Esophagus squamous epithelium (tissue), 5 donors: ENCODE measurements around the gene EFCAB13. TPM values are rescaled to one million over a fixed set of nuclear protein-coding genes. Genes with fewer than 3 reads are reported as not detected.

ENCODE experiments used
- DNase-seq: peaks from one replicate; lab custom pipeline; 2025; lab: John Stamatoyannopoulos, UW
- H3K27ac ChIP-seq, 4 donors: fragments of 200-600 bp; sonication (generic); one replicate each; pipeline ENCODE4 v1.5.1; 2016 to 2019; ENCODE audit warnings: mild to moderate bottlenecking in 1 of 4
- H3K27me3 ChIP-seq, 4 donors: fragments of 200-600 bp; sonication (generic); 1 replicate in 3 of 4; 2 replicates in 1 of 4; pipeline versions ENCODE4 v1.5.1 to v1.6.0; 2017 to 2021; ENCODE audit warnings: antibody characterized with exemption in 1 of 4
- H3K36me3 ChIP-seq, 3 donors: fragments of 200-600 bp; sonication (generic); one replicate each; pipeline ENCODE4 v1.5.1; 2016 to 2019
- H3K4me1 ChIP-seq, 3 donors: fragments of 200-600 bp; sonication (generic); one replicate each; pipeline ENCODE4 v1.5.1; 2017 to 2019
- H3K4me3 ChIP-seq, 4 donors: fragments of 200-600 bp; sonication (generic); 1 replicate in 3 of 4; 2 replicates in 1 of 4; pipeline ENCODE4 v1.5.1; 2016 to 2019; ENCODE audit warnings: mild to moderate bottlenecking in 2 of 4, moderate library complexity in 1 of 4
- H3K9me3 ChIP-seq, 3 donors: fragments of 200-600 bp; sonication (generic); one replicate each; pipeline ENCODE4 v1.5.1; 2016 to 2019
- CTCF ChIP-seq, 6 experiments: fragments of 450-650 bp in 4 of 6; fragments of 200-600 bp in 2 of 6; sonication (generic) in 2 of 6; IDR thresholded peaks; one replicate each; pipeline ENCODE4 v1.5.1; 2016 to 2019; ENCODE audit warnings: antibody characterized with exemption in 6 of 6, mild to moderate bottlenecking in 4 of 6, moderate library complexity in 4 of 6
- POLR2A ChIP-seq, 4 donors: fragments of 450-650 bp; IDR thresholded peaks; one replicate each; pipeline ENCODE4 v1.6.1; 2017; ENCODE audit warnings: antibody characterized with exemption in 4 of 4, mild to moderate bottlenecking in 4 of 4, moderate library complexity in 3 of 4
- WGBS, 2 donors: methylation state at CpG; one replicate each; pipeline ENCODE4 v1.1.5; 2018; 5-methylcytosine and 5-hydroxymethylcytosine counted together
- intact Hi-C: fragments of 100-400 bp; cut with DNase I; formaldehyde crosslinking; loops from one replicate; pipeline ENCODE4 v1.15.0; 2022
- total RNA-seq, 4 donors: library from RNA; depleted of rRNA; stranded (reverse); fragments of >200 nt; gene quantifications; one replicate each; pipeline ENCODE4 v1.1.0, GENCODE V29; 2016
- donor health status: DM: yes; HTN: yes; CAD: no.

Gene EFCAB13, protein sequence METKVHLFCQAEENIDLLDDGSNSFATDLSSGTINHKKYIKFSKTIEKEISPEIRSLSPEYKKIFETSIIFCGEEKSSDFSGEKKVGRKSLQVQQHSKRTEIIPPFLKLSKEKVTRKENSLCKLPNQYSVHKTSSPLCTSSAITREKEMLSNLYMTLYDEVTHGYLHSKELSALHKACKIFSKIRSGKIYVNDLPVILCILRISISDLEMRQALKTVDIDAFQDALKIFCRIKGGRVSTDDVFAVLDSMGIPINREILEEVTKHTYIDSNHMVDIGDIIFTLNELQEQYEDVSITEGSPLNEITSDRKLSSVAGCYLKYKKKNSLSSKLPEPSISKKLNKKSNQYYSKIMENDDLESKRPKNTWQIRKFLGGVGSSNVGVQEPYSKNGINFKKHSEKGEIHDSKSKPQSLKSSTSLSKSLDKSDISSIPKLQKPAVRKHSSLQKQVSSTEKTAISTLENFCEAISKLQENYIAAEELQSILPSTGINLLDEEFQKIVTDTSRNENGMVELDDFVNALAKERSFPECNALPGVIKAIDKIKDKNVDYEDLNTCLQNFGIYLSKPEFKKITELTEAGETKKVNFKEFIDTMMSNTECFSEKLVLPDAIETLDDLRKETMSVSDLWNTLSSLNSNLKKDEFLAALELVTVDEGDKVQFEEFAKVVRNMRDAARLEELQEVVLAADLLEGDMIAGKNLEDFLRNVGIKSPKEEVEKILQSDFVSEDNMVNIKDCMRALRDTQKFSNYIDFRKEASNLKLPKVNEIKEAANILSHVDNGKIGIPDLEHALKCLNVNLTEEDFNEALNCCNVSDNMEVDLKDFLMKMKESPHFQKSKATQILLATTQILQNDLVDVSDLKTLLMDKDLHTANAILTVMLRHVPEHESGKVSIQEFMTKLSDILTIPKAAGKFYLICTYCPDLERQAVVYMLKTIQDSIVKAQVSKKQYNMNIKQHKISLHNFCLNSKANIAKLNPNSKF
- 1 to 10 TPM in 2 of 4 donors, under 1 TPM in 2; 0.31 to 6.7 (median 2.4) TPM for total RNA-seq

DNA sequence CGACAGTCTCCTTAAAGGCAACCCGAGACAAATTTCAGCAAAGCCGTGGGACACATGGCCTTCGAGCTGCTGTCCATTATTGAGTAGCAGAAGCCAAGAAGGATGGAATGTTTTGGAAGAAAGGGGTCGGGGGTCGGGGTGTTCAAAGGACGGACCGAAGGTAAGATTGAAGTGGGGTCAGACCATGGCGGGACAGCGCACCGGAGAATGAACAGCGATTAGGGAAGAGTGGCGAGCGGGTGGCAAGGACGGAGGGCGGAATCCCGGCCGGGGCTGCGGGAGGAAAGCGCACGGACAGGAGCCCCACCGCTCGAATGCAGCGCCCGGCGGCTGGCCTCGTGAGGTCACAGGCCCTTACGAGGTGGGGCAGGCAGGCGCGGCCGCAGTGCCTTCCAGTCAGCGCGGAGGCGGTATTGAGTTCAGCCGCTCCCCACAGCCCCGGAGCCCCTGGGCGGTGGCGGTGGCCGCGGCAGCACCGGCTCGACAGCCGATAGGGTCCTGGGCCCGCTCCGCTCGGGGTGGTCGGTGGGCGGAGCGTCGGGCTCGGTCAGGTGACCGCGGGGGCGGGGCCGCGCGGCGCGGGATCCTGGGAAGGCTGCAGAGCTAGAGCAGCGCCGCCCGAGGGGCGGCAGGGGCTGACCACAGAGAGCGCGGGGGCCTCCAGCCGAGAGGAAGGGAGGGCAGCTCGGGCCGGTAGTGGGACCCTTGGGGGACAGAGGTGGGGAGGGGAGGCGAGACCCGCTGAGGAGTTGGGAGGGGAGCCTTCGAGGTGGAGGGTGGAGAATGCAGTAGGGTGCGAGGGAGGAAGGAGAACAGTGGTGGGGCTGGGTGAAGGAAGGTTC lies at the start of gene EFCAB13:
Gene EFCAB13 (plus strand): TSS at position 574 of the 842 bp plus-strand sequence. CDS start 4,399 bp downstream, outside the sequence.
- peak; percentile 28 for DNase-seq
- Histone ChIP-seq H3K4me3 (peak within 1 kb of the TSS; percentile 58 to 84 (median 70)), H3K4me1 (peaks cover 3 to 21% (median 10%) of the 10 kb centered on the region in 3 donors), H3K9me3 (no peaks in the 10 kb centered on the region), H3K36me3 (no peaks in the 10 kb centered on the region), H3K27me3 (no peaks in the 10 kb centered on the region), H3K27ac (peak within 1 kb of the TSS; percentile 84 to 96 (median 92))
- TF ChIP-seq CTCF (IDR thresholded peaks at IDR 0.05) (peak in 5 of 6 experiments; percentile 13 to 37 (median 31)), POLR2A (IDR thresholded peaks at IDR 0.05) (peak in 3 of 4 donors; percentile 93 to 96 (median 96))
- intact Hi-C loops, result no loop called here
- WGBS, 2 donors, result 2% methylated on average over 32 to 37 of the region's 72 CpGs

DNA sequence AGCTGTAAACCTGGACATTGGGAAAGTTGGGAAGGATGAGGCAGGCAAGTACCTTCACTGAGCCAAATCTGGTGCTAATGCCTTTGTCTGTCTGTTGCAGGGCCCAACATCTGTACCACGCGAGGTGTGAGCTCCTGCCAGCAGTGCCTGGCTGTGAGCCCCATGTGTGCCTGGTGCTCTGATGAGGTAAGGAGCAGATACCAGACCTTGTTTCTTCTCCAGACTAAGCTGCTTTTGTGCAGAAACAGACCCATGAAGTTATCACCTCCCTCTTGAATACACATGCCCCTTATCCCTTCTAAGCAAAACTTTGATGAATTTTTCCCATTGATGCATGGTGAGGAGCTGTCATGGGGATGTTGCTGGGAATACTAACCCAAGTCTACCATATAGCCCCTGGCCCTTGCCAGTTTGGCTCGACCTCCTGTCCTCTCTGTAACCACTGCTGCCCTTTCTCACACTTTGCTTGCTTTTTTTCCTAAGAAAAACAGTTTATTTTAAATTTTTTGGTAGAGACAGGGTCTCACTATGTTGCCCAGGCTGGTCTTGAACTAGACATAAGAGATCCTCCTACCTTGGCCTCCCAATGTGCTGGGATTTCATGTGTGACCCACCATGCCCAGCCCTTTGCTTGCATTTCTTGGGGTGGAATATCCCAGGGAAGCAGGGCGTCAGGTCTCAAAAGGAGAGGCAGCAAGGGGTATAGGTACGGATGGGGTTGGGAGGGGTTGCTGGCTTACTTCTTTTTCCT lies 49.3 kb upstream of the EFCAB13 start:
- intact Hi-C loops, result no loop called here
- H3K9me3 ChIP-seq, result no peaks in the 10 kb centered on the region
- WGBS, 2 donors, result 83 to 89% methylated on average over 4 of the region's 5 CpGs
- H3K27ac ChIP-seq, result peak overlapping the region; percentile 52 to 92 (median 84)
- no peaks in the 10 kb centered on the region for H3K27me3 ChIP-seq
- no peak for TF ChIP-seq CTCF (IDR thresholded peaks at IDR 0.05)
- peaks cover 28 to 52% (median 44%) of the 10 kb centered on the region in 3 donors for H3K4me1 ChIP-seq
- DNase-seq, result no peak
- H3K36me3 ChIP-seq, result no peaks in the 10 kb centered on the region
- H3K4me3 ChIP-seq, result no peak overlapping the region

- no peak for DNase-seq
- no peak overlapping the region for H3K4me3 ChIP-seq
- no peaks in the 10 kb centered on the region for H3K36me3 ChIP-seq
- H3K27ac ChIP-seq, result peak overlapping the region; percentile 52 to 92 (median 84)
- TF ChIP-seq POLR2A (IDR thresholded peaks at IDR 0.05) (peak in 1 of 4 donors; percentile 23), CTCF (IDR thresholded peaks at IDR 0.05) (peak in 1 of 6 experiments; percentile 6)
- 37 to 55% methylated on average over 9 to 13 of the region's 13 CpGs for WGBS, 2 donors
- no peaks in the 10 kb centered on the region for H3K9me3 ChIP-seq
- peaks cover 34 to 61% (median 51%) of the 10 kb centered on the region in 3 donors for H3K4me1 ChIP-seq
- no peaks in the 10 kb centered on the region for H3K27me3 ChIP-seq
- intact Hi-C loops, result no loop called here
These were observed 48.3 kb upstream of the EFCAB13 start for GRCh38 chr17:47275245-47275984.

GRCh38 chr17:47276444-47276843 lies 47.3 kb upstream of the EFCAB13 start:
- H3K4me1 ChIP-seq, result peaks cover 34 to 65% (median 51%) of the 10 kb centered on the region in 3 donors
- no peak overlapping the region for H3K4me3 ChIP-seq
- no peaks in the 10 kb centered on the region for H3K9me3 ChIP-seq
- H3K36me3 ChIP-seq, result no peaks in the 10 kb centered on the region
- no peak for DNase-seq
- H3K27ac ChIP-seq, result peak overlapping the region; percentile 52 to 92 (median 84)
- TF ChIP-seq POLR2A (IDR thresholded peaks at IDR 0.05), result no peak
- TF ChIP-seq CTCF (IDR thresholded peaks at IDR 0.05), result no peak
- intact Hi-C loops, result no loop called here
- 76 to 84% methylated on average over 3 of the region's 3 CpGs for WGBS, 2 donors
- no peaks in the 10 kb centered on the region for H3K27me3 ChIP-seq
